ENCODE data around the gene CPOX. TPM values are rescaled to one million over a fixed set of nuclear protein-coding genes. Genes with fewer than 3 reads are reported as not detected.

CPOX gene
- total and polyA plus RNA-seq, 4 donors, result 9.8 to 22.2 (median 13.2) TPM

DNA sequence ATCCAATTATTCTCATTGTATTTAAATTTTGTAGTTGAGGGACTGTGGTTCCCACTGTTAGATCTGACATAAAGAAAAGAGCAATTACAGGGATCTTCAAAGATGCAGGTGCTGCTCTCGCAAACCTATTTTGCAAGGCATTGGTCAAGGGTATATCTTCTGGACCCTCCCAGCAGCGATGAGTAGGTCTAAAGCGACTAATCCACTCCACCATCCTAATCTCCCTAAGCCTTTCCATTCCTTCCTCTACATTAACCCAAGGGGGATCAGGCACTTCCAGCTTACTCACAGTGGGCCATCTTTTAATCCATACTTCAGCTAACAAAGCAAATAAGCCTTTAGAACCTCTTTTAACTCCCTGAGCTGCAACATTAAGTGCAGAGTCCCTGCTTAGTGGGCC lies 37.0 kb upstream of the CPOX start:
- Histone ChIP-seq H3K4me1 (ENCODE audit: control insufficient read depth in 5 of 5, insufficient read depth in 5 of 5, low read length in 5 of 5) (no peaks in the 10 kb centered on the region), H3K36me3 (ENCODE audit: control insufficient read depth in 4 of 4, insufficient read depth in 4 of 4, low read length in 4 of 4) (no peaks in the 10 kb centered on the region), H3K27ac (ENCODE audit: low read depth in 1 of 2, low read length in 1 of 2) (no peak overlapping the region), H3K4me3 (no peak overlapping the region), H3K27me3 (ENCODE audit: control insufficient read depth in 3 of 3, insufficient read depth in 3 of 3, low read length in 2 of 3) (no peaks in the 10 kb centered on the region), H3K9me3 (ENCODE audit: control insufficient read depth in 4 of 4, insufficient read depth in 3 of 4, low read length in 3 of 4) (no peaks in the 10 kb centered on the region), H3K9ac (ENCODE audit: insufficient read depth in 1 of 2, low read length in 2 of 2) (no peak overlapping the region)
- TF ChIP-seq, protein P1, sequence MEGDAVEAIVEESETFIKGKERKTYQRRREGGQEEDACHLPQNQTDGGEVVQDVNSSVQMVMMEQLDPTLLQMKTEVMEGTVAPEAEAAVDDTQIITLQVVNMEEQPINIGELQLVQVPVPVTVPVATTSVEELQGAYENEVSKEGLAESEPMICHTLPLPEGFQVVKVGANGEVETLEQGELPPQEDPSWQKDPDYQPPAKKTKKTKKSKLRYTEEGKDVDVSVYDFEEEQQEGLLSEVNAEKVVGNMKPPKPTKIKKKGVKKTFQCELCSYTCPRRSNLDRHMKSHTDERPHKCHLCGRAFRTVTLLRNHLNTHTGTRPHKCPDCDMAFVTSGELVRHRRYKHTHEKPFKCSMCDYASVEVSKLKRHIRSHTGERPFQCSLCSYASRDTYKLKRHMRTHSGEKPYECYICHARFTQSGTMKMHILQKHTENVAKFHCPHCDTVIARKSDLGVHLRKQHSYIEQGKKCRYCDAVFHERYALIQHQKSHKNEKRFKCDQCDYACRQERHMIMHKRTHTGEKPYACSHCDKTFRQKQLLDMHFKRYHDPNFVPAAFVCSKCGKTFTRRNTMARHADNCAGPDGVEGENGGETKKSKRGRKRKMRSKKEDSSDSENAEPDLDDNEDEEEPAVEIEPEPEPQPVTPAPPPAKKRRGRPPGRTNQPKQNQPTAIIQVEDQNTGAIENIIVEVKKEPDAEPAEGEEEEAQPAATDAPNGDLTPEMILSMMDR (IDR thresholded peaks at IDR 0.05; ENCODE audit: control extremely low read depth, extremely low read depth), result no peak
- WGBS, 2 donors, result 95 to 96% methylated on average over 3 of the region's 3 CpGs
- ATAC-seq (ENCODE audit: insufficient read depth, low FRiP score) (no peak), DNase-seq (no peak)

DNA sequence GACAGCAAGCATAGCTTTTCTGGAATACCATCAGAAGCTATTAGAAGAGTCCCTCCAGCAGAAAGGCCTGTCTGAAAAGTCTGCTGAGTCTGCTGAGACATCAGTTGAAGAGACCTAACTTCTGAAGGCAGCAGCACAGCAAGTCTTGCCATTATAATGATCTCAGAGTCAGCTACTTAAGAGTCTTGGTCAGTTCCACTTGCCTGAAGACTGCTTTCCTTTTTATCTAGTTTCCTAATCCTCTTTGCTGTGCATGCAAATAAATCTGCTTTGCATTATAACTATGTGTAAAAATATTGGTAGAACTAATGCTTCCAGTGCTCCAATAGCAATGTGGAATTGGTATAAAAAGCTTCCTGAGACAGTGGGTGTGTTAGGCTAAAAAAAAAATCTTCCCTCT lies 34.9 kb upstream of the CPOX start:
- ATAC-seq (ENCODE audit: insufficient read depth, low FRiP score) (no peak), DNase-seq (no peak)
- Histone ChIP-seq H3K36me3 (ENCODE audit: control insufficient read depth in 4 of 4, insufficient read depth in 4 of 4, low read length in 4 of 4) (no peaks in the 10 kb centered on the region), H3K9me3 (ENCODE audit: control insufficient read depth in 4 of 4, insufficient read depth in 3 of 4, low read length in 3 of 4) (no peaks in the 10 kb centered on the region), H3K9ac (ENCODE audit: insufficient read depth in 1 of 2, low read length in 2 of 2) (no peak overlapping the region), H3K27ac (ENCODE audit: low read depth in 1 of 2, low read length in 1 of 2) (no peak overlapping the region), H3K27me3 (ENCODE audit: control insufficient read depth in 3 of 3, insufficient read depth in 3 of 3, low read length in 2 of 3) (no peaks in the 10 kb centered on the region), H3K4me3 (no peak overlapping the region), H3K4me1 (ENCODE audit: control insufficient read depth in 5 of 5, insufficient read depth in 5 of 5, low read length in 5 of 5) (no peaks in the 10 kb centered on the region)
- TF ChIP-seq, protein P1 (IDR thresholded peaks at IDR 0.05; ENCODE audit: control extremely low read depth, extremely low read depth), result no peak

DNA sequence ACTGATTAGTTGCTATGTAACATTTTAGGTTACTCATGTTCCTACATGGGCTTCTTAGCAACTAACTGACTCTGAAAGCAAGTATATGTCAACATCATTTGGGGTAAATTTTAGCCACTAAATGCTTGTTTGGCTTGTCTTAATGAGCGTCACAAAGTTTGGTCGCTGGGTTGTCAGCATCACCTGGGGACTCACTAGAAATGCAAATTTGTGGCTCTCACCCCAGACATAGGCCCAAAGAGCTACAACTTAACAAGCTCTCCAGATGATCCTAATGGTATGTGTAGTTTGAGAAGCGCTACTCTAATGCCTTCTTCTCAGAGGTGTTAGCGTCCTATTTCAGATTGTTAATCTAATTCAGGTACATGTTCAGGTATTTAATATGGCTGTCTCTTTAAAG lies 32.7 kb upstream of the CPOX start:
- DNase-seq (no peak), ATAC-seq (ENCODE audit: insufficient read depth, low FRiP score) (no peak)
- Histone ChIP-seq H3K36me3 (ENCODE audit: control insufficient read depth in 4 of 4, insufficient read depth in 4 of 4, low read length in 4 of 4) (no peaks in the 10 kb centered on the region), H3K4me3 (no peak overlapping the region), H3K27me3 (ENCODE audit: control insufficient read depth in 3 of 3, insufficient read depth in 3 of 3, low read length in 2 of 3) (no peaks in the 10 kb centered on the region), H3K9me3 (ENCODE audit: control insufficient read depth in 4 of 4, insufficient read depth in 3 of 4, low read length in 3 of 4) (no peaks in the 10 kb centered on the region), H3K9ac (ENCODE audit: insufficient read depth in 1 of 2, low read length in 2 of 2) (no peak overlapping the region), H3K27ac (ENCODE audit: low read depth in 1 of 2, low read length in 1 of 2) (no peak overlapping the region), H3K4me1 (ENCODE audit: control insufficient read depth in 5 of 5, insufficient read depth in 5 of 5, low read length in 5 of 5) (no peaks in the 10 kb centered on the region)
- WGBS, 2 donors, result 90 to 92% methylated on average over 4 of the region's 4 CpGs
- TF ChIP-seq, protein P1 (IDR thresholded peaks at IDR 0.05; ENCODE audit: control extremely low read depth, extremely low read depth), result no peak

DNA sequence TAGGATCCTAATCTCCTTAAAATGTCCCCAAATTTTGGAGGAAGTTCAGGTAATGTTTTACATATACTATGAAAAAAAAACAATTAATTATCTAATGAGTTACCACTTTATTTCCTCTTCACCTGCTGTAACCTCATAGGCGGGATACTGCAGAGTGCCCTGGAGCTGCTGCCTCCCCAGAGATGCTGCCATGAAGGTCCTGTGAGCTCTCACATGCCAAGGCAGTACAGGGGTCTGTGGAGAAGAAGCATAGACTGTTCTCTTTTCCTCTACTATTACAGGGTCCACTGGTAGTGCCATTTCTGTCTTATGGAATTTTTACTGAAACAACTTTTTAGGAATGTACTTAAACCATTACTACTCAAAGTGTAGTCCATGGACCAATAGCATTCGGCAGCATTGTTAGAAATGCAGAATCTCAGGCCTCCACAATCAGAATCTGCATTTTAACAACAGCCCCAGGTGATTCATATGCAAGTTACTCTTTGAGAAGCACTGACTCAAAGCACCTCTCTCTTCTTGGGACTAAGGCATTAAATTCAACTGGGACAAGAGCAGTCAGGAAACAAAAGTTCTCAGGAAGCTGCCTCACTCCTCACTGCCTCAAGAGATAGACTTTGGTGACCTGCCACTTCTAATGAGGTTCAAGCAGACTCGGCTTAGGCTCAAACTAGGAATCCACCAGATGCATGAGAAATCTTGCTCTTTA lies 30.3 kb upstream of the CPOX start:
- no peak for DNase-seq
- no peak for ATAC-seq (ENCODE audit: insufficient read depth, low FRiP score)
- H3K27me3 ChIP-seq (ENCODE audit: control insufficient read depth in 3 of 3, insufficient read depth in 3 of 3, low read length in 2 of 3), result no peaks in the 10 kb centered on the region
- no peaks in the 10 kb centered on the region for H3K36me3 ChIP-seq (ENCODE audit: control insufficient read depth in 4 of 4, insufficient read depth in 4 of 4, low read length in 4 of 4)
- H3K9me3 ChIP-seq (ENCODE audit: control insufficient read depth in 4 of 4, insufficient read depth in 3 of 4, low read length in 3 of 4), result no peaks in the 10 kb centered on the region
- H3K9ac ChIP-seq (ENCODE audit: insufficient read depth in 1 of 2, low read length in 2 of 2), result no peak overlapping the region
- no peak overlapping the region for H3K27ac ChIP-seq (ENCODE audit: low read depth in 1 of 2, low read length in 1 of 2)
- TF ChIP-seq, protein P1 (IDR thresholded peaks at IDR 0.05; ENCODE audit: control extremely low read depth, extremely low read depth), result no peak
- WGBS, 2 donors, result 89 to 91% methylated on average over 3 of the region's 3 CpGs
- H3K4me1 ChIP-seq (ENCODE audit: control insufficient read depth in 5 of 5, insufficient read depth in 5 of 5, low read length in 5 of 5), result no peaks in the 10 kb centered on the region
- no peak overlapping the region for H3K4me3 ChIP-seq

All from lung (tissue), 12 donors.